NCI-H748 (cell line): ENCODE results near the gene TSHZ1.
"Not testable (repeated sequence)": the region's sequence is repeated elsewhere in the genome, so short reads cannot be mapped to it uniquely, and the experiment has no call there.

Source experiments
- DNase-seq: peaks from one replicate; lab custom pipeline; 2025; ENCODE audit not compliant: unreplicated experiment; lab: John Stamatoyannopoulos, UW

TSHZ1 gene

GRCh38 chr18:75304678-75305557, 94.3 kb downstream of the TSHZ1 start:
- DNase-seq = no peak

- no peak for DNase-seq
Observed at GRCh38 chr18:75305984-75306383, 95.4 kb downstream of the TSHZ1 start.

GRCh38 chr18:75307530-75307929, 96.9 kb downstream of the TSHZ1 start:
- no peak for DNase-seq

- no peak for DNase-seq
Observed at GRCh38 chr18:75309564-75309963, 99.0 kb downstream of the TSHZ1 start.

GRCh38 chr18:75314117-75314516, 103.5 kb downstream of the TSHZ1 start:
- DNase-seq = no peak

- no peak for DNase-seq
Observed at GRCh38 chr18:75314606-75315005, 104.0 kb downstream of the TSHZ1 start.

- DNase-seq = no peak
Observed at GRCh38 chr18:75316223-75316622, 105.6 kb downstream of the TSHZ1 start.

- DNase-seq = no peak
Observed at GRCh38 chr18:75316826-75317225, 106.2 kb downstream of the TSHZ1 start.

GRCh38 chr18:75317300-75317699, 106.7 kb downstream of the TSHZ1 start:
- no peak for DNase-seq

- no peak for DNase-seq
Observed at GRCh38 chr18:75317703-75318102, 107.1 kb downstream of the TSHZ1 start.

- DNase-seq = no peak
Observed at GRCh38 chr18:75319905-75320304, 109.3 kb downstream of the TSHZ1 start.

GRCh38 chr18:75320506-75320905, 109.9 kb downstream of the TSHZ1 start:
- DNase-seq = no peak

- DNase-seq = no peak
Observed at GRCh38 chr18:75321431-75321830, 110.8 kb downstream of the TSHZ1 start.

GRCh38 chr18:75322206-75322605, 111.6 kb downstream of the TSHZ1 start:
- DNase-seq = no peak

- DNase-seq = no peak
Observed at GRCh38 chr18:75323821-75324585, 113.4 kb downstream of the TSHZ1 start.

- no peak for DNase-seq
Observed at GRCh38 chr18:75324686-75325257, 114.2 kb downstream of the TSHZ1 start.

- DNase-seq = not testable (repeated sequence)
Observed at GRCh38 chr18:75329753-75330152, 119.2 kb downstream of the TSHZ1 start.

GRCh38 chr18:75330308-75330707, 119.7 kb downstream of the TSHZ1 start:
- DNase-seq = no peak

- no peak for DNase-seq
Observed at GRCh38 chr18:75334869-75335268, 124.3 kb downstream of the TSHZ1 start.

GRCh38 chr18:75335511-75335910, 124.9 kb downstream of the TSHZ1 start:
- no peak for DNase-seq

GRCh38 chr18:75336767-75337166, 126.2 kb downstream of the TSHZ1 start:
- DNase-seq = no peak

GRCh38 chr18:75337348-75337747, 126.8 kb downstream of the TSHZ1 start:
- DNase-seq = no peak
